ENCODE measurements around the gene AP3S1.

DNA sequence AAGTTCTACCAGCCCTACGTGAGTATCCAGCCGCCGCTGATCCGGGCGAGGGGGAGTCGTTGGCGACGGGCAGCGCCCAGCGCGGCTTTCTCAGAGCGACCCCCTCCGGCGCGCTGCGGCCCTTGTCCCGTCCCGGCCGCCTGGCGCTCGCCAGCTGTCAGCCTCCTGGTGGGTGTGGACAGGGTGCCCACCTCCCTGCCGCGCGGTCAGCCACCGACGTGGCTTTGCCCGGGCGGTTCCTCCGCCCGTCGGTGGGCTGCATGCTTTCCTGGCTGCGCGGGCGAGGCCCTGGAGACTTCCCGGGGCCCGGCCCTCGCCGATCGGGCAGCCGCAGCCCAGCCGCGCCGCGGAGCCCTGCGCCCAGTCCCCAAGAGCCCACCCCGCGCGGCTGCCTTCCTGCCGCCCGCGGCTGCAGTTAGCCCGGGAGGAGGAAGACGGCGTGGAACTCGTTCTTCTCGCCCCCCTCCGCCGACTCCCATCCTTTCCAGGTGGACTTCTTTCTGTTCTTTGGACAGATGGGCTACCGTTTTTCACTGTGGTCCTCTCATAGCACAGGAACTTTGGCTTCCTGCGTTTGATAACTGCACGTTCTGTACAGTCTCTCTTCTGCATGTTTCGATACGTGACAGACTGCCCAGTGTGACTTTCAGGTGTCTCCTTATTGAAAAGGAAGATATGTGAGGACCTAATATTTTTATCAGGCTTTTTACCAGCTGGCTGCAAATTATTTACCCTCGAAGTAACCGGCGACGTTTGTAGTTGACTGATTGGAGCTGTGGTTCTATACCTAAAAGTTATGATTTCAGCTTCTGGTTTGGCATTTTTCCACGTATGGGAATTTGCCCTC is 577 bp downstream of the AP3S1 start:
- TF ChIP-seq, protein P1, sequence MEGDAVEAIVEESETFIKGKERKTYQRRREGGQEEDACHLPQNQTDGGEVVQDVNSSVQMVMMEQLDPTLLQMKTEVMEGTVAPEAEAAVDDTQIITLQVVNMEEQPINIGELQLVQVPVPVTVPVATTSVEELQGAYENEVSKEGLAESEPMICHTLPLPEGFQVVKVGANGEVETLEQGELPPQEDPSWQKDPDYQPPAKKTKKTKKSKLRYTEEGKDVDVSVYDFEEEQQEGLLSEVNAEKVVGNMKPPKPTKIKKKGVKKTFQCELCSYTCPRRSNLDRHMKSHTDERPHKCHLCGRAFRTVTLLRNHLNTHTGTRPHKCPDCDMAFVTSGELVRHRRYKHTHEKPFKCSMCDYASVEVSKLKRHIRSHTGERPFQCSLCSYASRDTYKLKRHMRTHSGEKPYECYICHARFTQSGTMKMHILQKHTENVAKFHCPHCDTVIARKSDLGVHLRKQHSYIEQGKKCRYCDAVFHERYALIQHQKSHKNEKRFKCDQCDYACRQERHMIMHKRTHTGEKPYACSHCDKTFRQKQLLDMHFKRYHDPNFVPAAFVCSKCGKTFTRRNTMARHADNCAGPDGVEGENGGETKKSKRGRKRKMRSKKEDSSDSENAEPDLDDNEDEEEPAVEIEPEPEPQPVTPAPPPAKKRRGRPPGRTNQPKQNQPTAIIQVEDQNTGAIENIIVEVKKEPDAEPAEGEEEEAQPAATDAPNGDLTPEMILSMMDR (IDR thresholded peaks at IDR 0.05) = peak in 2 of 7 experiments; percentile 11 to 25
- TF ChIP-seq POLR2A (IDR thresholded peaks at IDR 0.05) = peak in 1 of 3 donors; percentile 34
